ENCODE measurements around the gene SPINK14. TPM values are rescaled to one million over a fixed set of nuclear protein-coding genes. Genes with fewer than 3 reads are reported as not detected.

Gene SPINK14
- total RNA-seq, 1 experiment from 2014 or later: not detected

- H3K27ac Mint-ChIP-seq: no peak overlapping the region
- H3K4me3 Mint-ChIP-seq: no peak overlapping the region
- Histone ChIP-seq H3K4ac (ENCODE audit: low read depth, low read length) (no peak overlapping the region), H3K79me1 (ENCODE audit: insufficient read depth, low read depth, low read length, poor library complexity, severe bottlenecking) (no peaks in the 10 kb centered on the region), H3K56ac (ENCODE audit: insufficient read length, low read depth, low read length) (no peak overlapping the region), H4K5ac (ENCODE audit: insufficient read length, low read depth, low read length) (no peak overlapping the region), H3K4me1 (ENCODE audit: insufficient read depth, low read length) (no peaks in the 10 kb centered on the region), H3K23ac (ENCODE audit: insufficient read length, low read depth, low read length) (no peak overlapping the region), H3K18ac (ENCODE audit: insufficient read length, low read depth, low read length) (no peak overlapping the region), H4K20me1 (ENCODE audit: control insufficient read depth, insufficient read depth, insufficient read length) (no peaks in the 10 kb centered on the region), H3K27me3 (ENCODE audit: insufficient read depth, low read length) (no peaks in the 10 kb centered on the region), H3K9ac (ENCODE audit: extremely low read depth, insufficient read length, low read length) (no peak overlapping the region), H4K91ac (ENCODE audit: insufficient read length, low read depth, low read length) (no peak overlapping the region), H4K8ac (replicated peaks; ENCODE audit: insufficient read length, low read depth, low read length) (no peak overlapping the region), H2BK120ac (ENCODE audit: low read depth, low read length, poor library complexity, severe bottlenecking) (no peak overlapping the region), H3K27ac (ENCODE audit: insufficient read length, low read depth, low read length) (no peak overlapping the region), H2BK5ac (ENCODE audit: insufficient read length, low read length) (no peak overlapping the region), H2BK20ac (ENCODE audit: low read depth, low read length, poor library complexity, severe bottlenecking) (no peak overlapping the region), H2AFZ (ENCODE audit: low read length) (no peak overlapping the region), H2BK12ac (ENCODE audit: insufficient read length, low read depth, low read length) (no peak overlapping the region), H2AK5ac (ENCODE audit: insufficient read length, low read length) (no peak overlapping the region), H3K14ac (ENCODE audit: insufficient read depth, low read length) (no peak overlapping the region), H3K9me3 (ENCODE audit: control insufficient read depth, low read depth, low read length) (no peaks in the 10 kb centered on the region), H3K23me2 (ENCODE audit: insufficient read length, low read depth, low read length, poor library complexity, severe bottlenecking) (no peaks in the 10 kb centered on the region), H2BK15ac (ENCODE audit: low read depth, low read length) (no peak overlapping the region), H3K4me2 (ENCODE audit: insufficient read depth, insufficient read length, low read length) (no peak overlapping the region), H3T11ph (ENCODE audit: low read length) (no peak overlapping the region), H3K79me2 (ENCODE audit: insufficient read depth, low read length) (no peaks in the 10 kb centered on the region)
- H3K4me1 Mint-ChIP-seq: no peaks in the 10 kb centered on the region
- H3K9me3 Mint-ChIP-seq: peaks cover 2 to 4% of the 10 kb centered on the region in 2 experiments; a peak in 2 of 5 replicates
- no CpG with 5 or more reads among the region's 1 CpG for WGBS (ENCODE audit: extremely low coverage, insufficient read length, low lambda C conversion rate)
- TF ChIP-seq, protein P1, sequence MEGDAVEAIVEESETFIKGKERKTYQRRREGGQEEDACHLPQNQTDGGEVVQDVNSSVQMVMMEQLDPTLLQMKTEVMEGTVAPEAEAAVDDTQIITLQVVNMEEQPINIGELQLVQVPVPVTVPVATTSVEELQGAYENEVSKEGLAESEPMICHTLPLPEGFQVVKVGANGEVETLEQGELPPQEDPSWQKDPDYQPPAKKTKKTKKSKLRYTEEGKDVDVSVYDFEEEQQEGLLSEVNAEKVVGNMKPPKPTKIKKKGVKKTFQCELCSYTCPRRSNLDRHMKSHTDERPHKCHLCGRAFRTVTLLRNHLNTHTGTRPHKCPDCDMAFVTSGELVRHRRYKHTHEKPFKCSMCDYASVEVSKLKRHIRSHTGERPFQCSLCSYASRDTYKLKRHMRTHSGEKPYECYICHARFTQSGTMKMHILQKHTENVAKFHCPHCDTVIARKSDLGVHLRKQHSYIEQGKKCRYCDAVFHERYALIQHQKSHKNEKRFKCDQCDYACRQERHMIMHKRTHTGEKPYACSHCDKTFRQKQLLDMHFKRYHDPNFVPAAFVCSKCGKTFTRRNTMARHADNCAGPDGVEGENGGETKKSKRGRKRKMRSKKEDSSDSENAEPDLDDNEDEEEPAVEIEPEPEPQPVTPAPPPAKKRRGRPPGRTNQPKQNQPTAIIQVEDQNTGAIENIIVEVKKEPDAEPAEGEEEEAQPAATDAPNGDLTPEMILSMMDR (conservative IDR thresholded peaks at IDR 0.05): no peak
- H3K36me3 Mint-ChIP-seq (ENCODE audit: insufficient read depth in 1 of 3, low read depth in 3 of 3): no peaks in the 10 kb centered on the region
- DNase-seq: no peak
- H3K27me3 Mint-ChIP-seq (ENCODE audit: low read depth): no peaks in the 10 kb centered on the region; the same call in 1 of the 2 replicates
These were observed 6.3 kb upstream of the SPINK14 start for GRCh38 chr5:148162038-148162437.

All from H9 (cell line).